H1 (cell line): ENCODE measurements around the gene LHFPL2. TPM values are rescaled to one million over a fixed set of nuclear protein-coding genes. Genes with fewer than 3 reads are reported as not detected.

Experiments
- CTCF ChIA-PET: fragments of 300-600 bp; sonication (Branson Sonifier 250); formaldehyde crosslinking; loops from one replicate; lab custom pipeline; 2021; ENCODE audit not compliant: partially characterized antibody; lab: Charles Lee
- POLR2A ChIA-PET: fragments of 300-600 bp; sonication (Branson Sonifier 250); formaldehyde crosslinking; loops from one replicate; lab custom pipeline; 2021; ENCODE audit warnings: inconsistent platforms; ENCODE audit not compliant: partially characterized antibody; lab: Charles Lee
- DNase-seq, 2 experiments: peaks; one replicate each; pipeline versions ENCODE4 v3.0.0 to v3.0.0-alpha.2; 2010 to 2022; ENCODE audit warnings: low spot score in 2 of 2, low read depth in 1 of 2, mixed read lengths in 1 of 2
- FAIRE-seq: peaks from 2 replicates; lab custom pipeline; 2011; peaks lifted over from hg19 to GRCh38; lab: Jason Lieb, UNC
- H2AFZ ChIP-seq: 2 replicates; pipeline ENCODE4 v1.8.1; 2012; ENCODE audit warnings: low read length, inconsistent platforms
- H2AK5ac ChIP-seq: 2 replicates; pipeline ENCODE4 v1.6.1; 2013; ENCODE audit warnings: low read depth, low read length
- H2BK120ac ChIP-seq: replicated peaks from 2 replicates; pipeline ENCODE3; 2013; ENCODE audit warnings: low read depth, low read length, inconsistent platforms
- H2BK12ac ChIP-seq: 2 replicates; pipeline ENCODE4 v1.6.1; 2013; ENCODE audit warnings: low read depth, low read length
- H2BK15ac ChIP-seq: 2 replicates; pipeline ENCODE4 v1.6.1; 2013; ENCODE audit warnings: low read length
- H2BK20ac ChIP-seq: 2 replicates; pipeline ENCODE4 v1.6.1; 2013; ENCODE audit warnings: low read length
- H2BK5ac ChIP-seq: 2 replicates; pipeline ENCODE4 v1.6.1; 2013; ENCODE audit warnings: low read depth, low read length
- H3K14ac ChIP-seq: 2 replicates; pipeline ENCODE4 v1.6.1; 2013; ENCODE audit warnings: inconsistent platforms; ENCODE audit not compliant: insufficient read length
- H3K18ac ChIP-seq: 2 replicates; pipeline ENCODE4 v1.6.1; 2013; ENCODE audit warnings: low read length; ENCODE audit errors: extremely low read depth
- H3K23ac ChIP-seq: 2 replicates; pipeline ENCODE4 v1.6.1; 2013; ENCODE audit warnings: inconsistent platforms; ENCODE audit not compliant: insufficient read length
- H3K23me2 ChIP-seq: 2 replicates; pipeline ENCODE4 v1.6.1; 2013; ENCODE audit warnings: low read depth, low read length
- H3K27ac ChIP-seq: 2 replicates; pipeline ENCODE4 v1.6.1; 2011; ENCODE audit warnings: low read depth, low read length, inconsistent platforms
- H3K27me3 ChIP-seq, 4 experiments: replicated peaks in 1 of 4; 1 replicate in 1 of 4; 2 replicates in 3 of 4; pipeline versions ENCODE4 v1.6.1 to v1.8.1; 2011 to 2013; ENCODE audit warnings: low read length in 3 of 4, mild to moderate bottlenecking in 3 of 4, inconsistent platforms in 2 of 4, mixed read lengths in 2 of 4, moderate library complexity in 1 of 4; ENCODE audit not compliant: control insufficient read depth in 3 of 4, insufficient read depth in 3 of 4; ENCODE audit errors: extremely low read depth in 1 of 4
- H3K36me3 ChIP-seq, 4 experiments: 2 replicates each; pipeline versions ENCODE4 v1.6.1 to v1.8.1; 2011 to 2013; ENCODE audit warnings: mild to moderate bottlenecking in 4 of 4, low read length in 3 of 4, moderate library complexity in 2 of 4, control low read depth in 1 of 4, inconsistent platforms in 1 of 4; ENCODE audit not compliant: insufficient read depth in 4 of 4, control insufficient read depth in 2 of 4
- H3K4ac ChIP-seq: replicated peaks from 2 replicates; pipeline ENCODE3; 2013; ENCODE audit warnings: low read length, low read depth, mixed read lengths, inconsistent platforms; ENCODE audit not compliant: insufficient read length
- H3K4me1 ChIP-seq, 4 experiments: replicated peaks in 1 of 4; 1 replicate in 1 of 4; 2 replicates in 3 of 4; pipeline versions ENCODE4 v1.6.1 to v1.8.1; 2011 to 2013; ENCODE audit warnings: low read length in 3 of 4, inconsistent platforms in 2 of 4, mixed read lengths in 1 of 4; ENCODE audit not compliant: insufficient read depth in 4 of 4, control insufficient read depth in 3 of 4
- H3K4me2 ChIP-seq, 2 experiments: 2 replicates each; pipeline versions ENCODE4 v1.6.1 to v1.8.1; 2011 to 2013; ENCODE audit warnings: low read depth in 2 of 2, low read length in 2 of 2, control low read depth in 1 of 2, inconsistent platforms in 1 of 2, mild to moderate bottlenecking in 1 of 2; ENCODE audit not compliant: insufficient read depth in 1 of 2
- H3K4me3 ChIP-seq, 4 experiments: fragments of 200-600, 300-600 bp in 1 of 4; sonication (generic), shearing (Covaris generic), sonication (Bioruptor Twin) in 1 of 4; 2 replicates each; pipeline versions ENCODE4 v1.5.1 to v1.8.1; 2011 to 2016; ENCODE audit warnings: low read length in 4 of 4, low read depth in 3 of 4, control low read depth in 2 of 4, inconsistent platforms in 2 of 4, mild to moderate bottlenecking in 2 of 4, mixed read lengths in 1 of 4, moderate library complexity in 1 of 4; ENCODE audit not compliant: insufficient read depth in 2 of 4; ENCODE audit errors: extremely low read depth in 1 of 4
- H3K56ac ChIP-seq: replicated peaks from 2 replicates; pipeline ENCODE3; 2013; ENCODE audit warnings: low read depth, mild to moderate bottlenecking, mixed read lengths, low read length, inconsistent platforms; ENCODE audit not compliant: insufficient read length
- H3K79me1 ChIP-seq: 2 replicates; pipeline ENCODE4 v1.6.1; 2013; ENCODE audit warnings: low read depth, low read length, control low read depth
- H3K79me2 ChIP-seq, 2 experiments: 2 replicates each; pipeline versions ENCODE4 v1.6.1 to v1.8.1; 2012 to 2013; ENCODE audit warnings: low read length in 2 of 2, mild to moderate bottlenecking in 2 of 2, inconsistent platforms in 1 of 2; ENCODE audit not compliant: insufficient read depth in 2 of 2, control insufficient read depth in 1 of 2
- H3K9ac ChIP-seq, 4 experiments: replicated peaks in 1 of 4; 1 replicate in 1 of 4; 2 replicates in 3 of 4; pipeline versions ENCODE4 v1.6.1 to v1.8.1; 2011 to 2013; ENCODE audit warnings: low read depth in 3 of 4, low read length in 3 of 4, control low read depth in 2 of 4, mild to moderate bottlenecking in 2 of 4, moderate library complexity in 2 of 4, inconsistent platforms in 1 of 4; ENCODE audit errors: extremely low read depth in 1 of 4
- H3K9me3 ChIP-seq, 2 experiments: 2 replicates each; pipeline versions ENCODE4 v1.6.1 to v1.8.1; 2012 to 2013; ENCODE audit warnings: mild to moderate bottlenecking in 2 of 2, moderate library complexity in 2 of 2, control low read depth in 1 of 2, inconsistent platforms in 1 of 2, low read depth in 1 of 2, low read length in 1 of 2, mixed read lengths in 1 of 2; ENCODE audit not compliant: insufficient read depth in 2 of 2
- H4K20me1 ChIP-seq, 2 experiments: replicated peaks in 1 of 2; 2 replicates each; pipeline versions ENCODE3 to v1.8.1; 2011 to 2013; ENCODE audit warnings: inconsistent platforms in 2 of 2, low read length in 2 of 2, mild to moderate bottlenecking in 1 of 2; ENCODE audit not compliant: insufficient read depth in 2 of 2, control insufficient read depth in 1 of 2
- H4K5ac ChIP-seq: 2 replicates; pipeline ENCODE4 v1.6.1; 2013; ENCODE audit warnings: low read length, low read depth, mixed read lengths, inconsistent platforms; ENCODE audit not compliant: insufficient read length
- H4K8ac ChIP-seq: 2 replicates; pipeline ENCODE4 v1.8.0; 2013; ENCODE audit warnings: mild to moderate bottlenecking, moderate library complexity, low read length, inconsistent platforms; ENCODE audit not compliant: insufficient read depth; ENCODE audit errors: extremely low read depth
- H4K91ac ChIP-seq: replicated peaks from 2 replicates; pipeline ENCODE3; 2013; ENCODE audit warnings: low read length, mixed read lengths, inconsistent platforms; ENCODE audit not compliant: insufficient read length
- BCL11A ChIP-seq, 2 experiments: IDR thresholded peaks; one replicate each; pipeline ENCODE4 v1.6.1; 2011; ENCODE audit warnings: low read depth in 2 of 2, low read length in 2 of 2, mild to moderate bottlenecking in 2 of 2
- CTBP2 ChIP-seq: IDR thresholded peaks from 2 replicates; pipeline ENCODE4 v1.7.0; 2011; ENCODE audit warnings: borderline replicate concordance, mild to moderate bottlenecking, moderate library complexity, mixed read lengths, low read length; ENCODE audit not compliant: insufficient read depth, insufficient read length
- EGR1 ChIP-seq: IDR thresholded peaks from 2 replicates; pipeline ENCODE4 v1.6.1; 2011; ENCODE audit warnings: low read depth, low read length, borderline replicate concordance
- EP300 ChIP-seq, 2 experiments: IDR thresholded peaks; 1 replicate in 1 of 2; 2 replicates in 1 of 2; pipeline ENCODE4 v1.6.1; 2011 to 2012; ENCODE audit warnings: low read depth in 2 of 2, low read length in 2 of 2, mild to moderate bottlenecking in 2 of 2, borderline replicate concordance in 1 of 2, inconsistent platforms in 1 of 2, moderate library complexity in 1 of 2
- FOSL1 ChIP-seq: IDR thresholded peaks from 2 replicates; pipeline ENCODE4 v1.6.1; 2011; ENCODE audit warnings: mild to moderate bottlenecking, low read depth, low read length, moderate library complexity; ENCODE audit not compliant: insufficient read depth
- GABPA ChIP-seq: IDR thresholded peaks from 2 replicates; pipeline ENCODE4 v1.6.1; 2011; ENCODE audit warnings: mild to moderate bottlenecking, low read length, moderate library complexity, borderline replicate concordance; ENCODE audit not compliant: insufficient read depth
- HDAC6 ChIP-seq: IDR thresholded peaks from one replicate; pipeline ENCODE4 v1.7.1; 2012; ENCODE audit warnings: low read depth, mild to moderate bottlenecking, inconsistent platforms, low read length, moderate library complexity
- NRF1 ChIP-seq: IDR thresholded peaks from 2 replicates; pipeline ENCODE4 v1.6.1; 2011; ENCODE audit warnings: mild to moderate bottlenecking, low read depth, low read length, improper control_type of control experiment
- POU5F1 ChIP-seq: IDR thresholded peaks from 2 replicates; pipeline ENCODE4 v1.6.1; 2011; ENCODE audit warnings: low read depth, mild to moderate bottlenecking, low read length, moderate library complexity
- SP1 ChIP-seq: IDR thresholded peaks from 2 replicates; pipeline ENCODE4 v1.6.1; 2011; ENCODE audit warnings: low read depth, low read length
- SP2 ChIP-seq: IDR thresholded peaks from 2 replicates; pipeline ENCODE4 v1.6.1; 2012; ENCODE audit warnings: mild to moderate bottlenecking, low read length, inconsistent platforms
- SP4 ChIP-seq: IDR thresholded peaks from 2 replicates; pipeline ENCODE4 v1.6.1; 2012; ENCODE audit warnings: low read length, inconsistent platforms
- TEAD4 ChIP-seq: IDR thresholded peaks from 2 replicates; pipeline ENCODE4 v1.6.1; 2012; ENCODE audit warnings: low read depth, low read length, inconsistent platforms, mixed read lengths
- USF2 ChIP-seq: IDR thresholded peaks from 2 replicates; pipeline ENCODE4 v1.6.1; 2011; ENCODE audit warnings: low read length, improper control_type of control experiment
- polyA plus RNA-seq, 7 experiments: library from polyadenylated mRNA; depleted of rRNA in 3 of 7; stranded (reverse) in 5 of 7; unstranded in 2 of 7; fragments of >200 nt in 5 of 7; fragments of 200-250 nt in 2 of 7; gene quantifications; 1 replicate in 5 of 7; 2 replicates in 1 of 7; 4 replicates in 1 of 7; pipeline versions ENCODE4 v1.2.1 to v1.2.3, GENCODE V29; 2011 to 2013; ENCODE audit warnings: missing spikeins in 2 of 7, mixed read lengths in 2 of 7
- total RNA-seq: library from RNA; stranded (reverse); fragmentation: NEBNext Ultra II Directional; extraction: Animal tissue kit (Norgen Biotek cat#: 25700); gene quantifications from 2 replicates; pipeline ENCODE4 v1.2.1, GENCODE V29; 2021

Gene LHFPL2
- total and polyA plus RNA-seq, 2 of the 8 experiments (the other 6 are each of a cell fraction or from before 2014, with no cell fraction given), result 9.6 to 43.0 TPM

- Histone ChIP-seq H4K8ac (no peak overlapping the region), H2BK120ac (no peak overlapping the region), H4K91ac (no peak overlapping the region), H3K79me1 (peaks cover 4% of the 10 kb centered on the region; the same call in 1 of the 2 replicates), H3K79me2 (peaks cover 3 to 47% of the 10 kb centered on the region in 2 experiments; a peak in 3 of 4 replicates), H3K18ac (no peak overlapping the region), H4K20me1 (peaks cover 0 to 3% of the 10 kb centered on the region in 2 experiments), H2AK5ac (no peak overlapping the region), H3K14ac (no peak overlapping the region), H4K5ac (no peak overlapping the region), H3K4me3 (no peak overlapping the region), H3K4me1 (peaks cover 7 to 21% (median 8%) of the 10 kb centered on the region in 4 experiments), H2BK20ac (no peak overlapping the region), H3K56ac (no peak overlapping the region), H3K9ac (no peak overlapping the region), H3K27me3 (no peaks in the 10 kb centered on the region), H2BK5ac (no peak overlapping the region), H3K4me2 (no peak overlapping the region), H3K9me3 (no peaks in the 10 kb centered on the region), H3K4ac (no peak overlapping the region), H3K23ac (no peak overlapping the region), H3K27ac (no peak overlapping the region), H2BK15ac (no peak overlapping the region), H2AFZ (no peak overlapping the region), H3K36me3 (no peaks in the 10 kb centered on the region; a peak in 3 of 8 replicates), H3K23me2 (no peaks in the 10 kb centered on the region), H2BK12ac (no peak overlapping the region)
- DNase-seq (no peak), FAIRE-seq (no peak)
- ChIA-PET POLR2A (no interaction called here), CTCF (interaction anchor here (1.1 kb wide), 1 partner anchor 74 kb away, joined by 3 read pairs; no protein-coding TSS in a partner anchor)
- TF ChIP-seq BCL11A (IDR thresholded peaks at IDR 0.05; ENCODE audit: low read depth in 2 of 2, low read length in 2 of 2) (no peak), NRF1 (no peak), FOSL1 (no peak), TEAD4 (no peak), SP1 (no peak), CTBP2 (no peak), EGR1 (no peak), USF2 (no peak), HDAC6 (no peak), GABPA (no peak), SP2 (no peak), EP300 (IDR thresholded peaks at IDR 0.05; ENCODE audit: borderline replicate concordance in 1 of 2, low read depth in 2 of 2, low read length in 2 of 2) (no peak), POU5F1 (no peak), SP4 (no peak)
Measured at GRCh38 chr5:78607864-78608263, 40.7 kb downstream of the LHFPL2 start.
